GM12801 (cell line): ENCODE data around the gene WDR83.

Source experiments
- CTCF ChIP-seq: IDR thresholded peaks from one replicate; pipeline ENCODE4 v1.5.1; 2011; ENCODE audit warnings: control low read depth; ENCODE audit not compliant: insufficient read length; ENCODE audit errors: extremely low read depth

Gene WDR83

GRCh38 chr19:12703046-12703445, 36.4 kb downstream of the WDR83 start:
- no peak for TF ChIP-seq CTCF

GRCh38 chr19:12705169-12705568, 38.6 kb downstream of the WDR83 start:
- no peak for TF ChIP-seq CTCF

- TF ChIP-seq CTCF, result no peak
Measured at GRCh38 chr19:12705654-12706331, 39.2 kb downstream of the WDR83 start.

GRCh38 chr19:12706332-12706718, 39.7 kb downstream of the WDR83 start:
- no peak for TF ChIP-seq CTCF

- no peak for TF ChIP-seq CTCF
Measured at GRCh38 chr19:12708641-12709040, 42.0 kb downstream of the WDR83 start.

GRCh38 chr19:12711187-12711586, 44.6 kb downstream of the WDR83 start:
- TF ChIP-seq CTCF, result no peak

- no peak for TF ChIP-seq CTCF
Measured at GRCh38 chr19:12715102-12715501, 48.5 kb downstream of the WDR83 start.
